LHCN-M2 (cell line): ENCODE data around the gene ZMIZ1. TPM values are rescaled to one million over a fixed set of nuclear protein-coding genes. Genes with fewer than 3 reads are reported as not detected.

Source experiments
- DNase-seq: peaks from one replicate; pipeline ENCODE4 v3.0.0-alpha.2; 2012; ENCODE audit warnings: low read depth
- total RNA-seq: library from RNA; depleted of rRNA; stranded (reverse); fragments of >200 nt; gene quantifications from 2 replicates; pipeline ENCODE4 v1.2.3, GENCODE V29; 2014

The ZMIZ1 gene
- total RNA-seq, 1 experiment from 2014 or later = 12.5 TPM

- DNase-seq = no peak
Observed at GRCh38 chr10:79065853-79066252, 2.9 kb upstream of the ZMIZ1 start.

GRCh38 chr10:79066411-79067240 lies 2.1 kb upstream of the ZMIZ1 start:
- DNase-seq = peak; percentile 34

- peak; percentile 82 for DNase-seq
Observed at GRCh38 chr10:79067241-79068202, 1.2 kb upstream of the ZMIZ1 start.

GRCh38 chr10:79068203-79068561 lies 584 bp upstream of the ZMIZ1 start:
- DNase-seq = no peak

GRCh38 chr10:79069325-79070080 lies 737 bp downstream of the ZMIZ1 start:
- DNase-seq = peak; percentile 49

- no peak for DNase-seq
Observed at GRCh38 chr10:79070081-79070605, 1.4 kb downstream of the ZMIZ1 start.

- DNase-seq = peak; percentile 87
Observed at GRCh38 chr10:79070606-79071395, 2.0 kb downstream of the ZMIZ1 start.

GRCh38 chr10:79071396-79071923 lies 2.7 kb downstream of the ZMIZ1 start:
- DNase-seq = no peak

- peak; percentile 71 for DNase-seq
Observed at GRCh38 chr10:79072041-79072441, 3.3 kb downstream of the ZMIZ1 start.

- no peak for DNase-seq
Observed at GRCh38 chr10:79072994-79073645, 4.4 kb downstream of the ZMIZ1 start.

GRCh38 chr10:79073784-79074432 lies 5.1 kb downstream of the ZMIZ1 start:
- DNase-seq = no peak

GRCh38 chr10:79074732-79075131 lies 6.0 kb downstream of the ZMIZ1 start:
- no peak for DNase-seq

GRCh38 chr10:79075418-79075817 lies 6.7 kb downstream of the ZMIZ1 start:
- no peak for DNase-seq

- DNase-seq = no peak
Observed at GRCh38 chr10:79077488-79078173, 8.9 kb downstream of the ZMIZ1 start.

- DNase-seq = no peak
Observed at GRCh38 chr10:79078367-79079053, 9.7 kb downstream of the ZMIZ1 start.

GRCh38 chr10:79079054-79079397 lies 10.3 kb downstream of the ZMIZ1 start:
- peak; percentile 72 for DNase-seq

GRCh38 chr10:79079490-79080355 lies 11.0 kb downstream of the ZMIZ1 start:
- peak; percentile 50 for DNase-seq
